ENCODE measurements around the gene BRIP1.

BRIP1 gene

GRCh38 chr17:61699032-61699431 lies 164.3 kb downstream of the BRIP1 start:
- Histone ChIP-seq H3K4me2 (ENCODE audit: low read length) (no peak overlapping the region), H3K9me3 (ENCODE audit: insufficient read depth, low read length) (peaks cover 22% of the 10 kb centered on the region), H3K4me1 (ENCODE audit: low read length) (no peaks in the 10 kb centered on the region), H3K36me3 (replicated peaks; ENCODE audit: low read depth, low read length) (peaks cover 8% of the 10 kb centered on the region), H4K20me1 (ENCODE audit: insufficient read depth, low read length) (no peaks in the 10 kb centered on the region), H3K27me3 (ENCODE audit: low read depth, low read length) (no peaks in the 10 kb centered on the region), H3K4me3 (ENCODE audit: low read length) (no peak overlapping the region), H2AFZ (ENCODE audit: low read depth, low read length) (no peak overlapping the region), H3K9ac (ENCODE audit: low read length) (no peak overlapping the region), H3K27ac (ENCODE audit: low read length) (no peak overlapping the region), H3K79me2 (ENCODE audit: low read length) (no peaks in the 10 kb centered on the region)
- no peak for TF ChIP-seq EZH2phosphoT487 (IDR thresholded peaks at IDR 0.05; ENCODE audit: low read depth)
- TF ChIP-seq, protein P1, sequence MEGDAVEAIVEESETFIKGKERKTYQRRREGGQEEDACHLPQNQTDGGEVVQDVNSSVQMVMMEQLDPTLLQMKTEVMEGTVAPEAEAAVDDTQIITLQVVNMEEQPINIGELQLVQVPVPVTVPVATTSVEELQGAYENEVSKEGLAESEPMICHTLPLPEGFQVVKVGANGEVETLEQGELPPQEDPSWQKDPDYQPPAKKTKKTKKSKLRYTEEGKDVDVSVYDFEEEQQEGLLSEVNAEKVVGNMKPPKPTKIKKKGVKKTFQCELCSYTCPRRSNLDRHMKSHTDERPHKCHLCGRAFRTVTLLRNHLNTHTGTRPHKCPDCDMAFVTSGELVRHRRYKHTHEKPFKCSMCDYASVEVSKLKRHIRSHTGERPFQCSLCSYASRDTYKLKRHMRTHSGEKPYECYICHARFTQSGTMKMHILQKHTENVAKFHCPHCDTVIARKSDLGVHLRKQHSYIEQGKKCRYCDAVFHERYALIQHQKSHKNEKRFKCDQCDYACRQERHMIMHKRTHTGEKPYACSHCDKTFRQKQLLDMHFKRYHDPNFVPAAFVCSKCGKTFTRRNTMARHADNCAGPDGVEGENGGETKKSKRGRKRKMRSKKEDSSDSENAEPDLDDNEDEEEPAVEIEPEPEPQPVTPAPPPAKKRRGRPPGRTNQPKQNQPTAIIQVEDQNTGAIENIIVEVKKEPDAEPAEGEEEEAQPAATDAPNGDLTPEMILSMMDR (IDR thresholded peaks at IDR 0.05; ENCODE audit: low read depth, low read length), result no peak

DNA sequence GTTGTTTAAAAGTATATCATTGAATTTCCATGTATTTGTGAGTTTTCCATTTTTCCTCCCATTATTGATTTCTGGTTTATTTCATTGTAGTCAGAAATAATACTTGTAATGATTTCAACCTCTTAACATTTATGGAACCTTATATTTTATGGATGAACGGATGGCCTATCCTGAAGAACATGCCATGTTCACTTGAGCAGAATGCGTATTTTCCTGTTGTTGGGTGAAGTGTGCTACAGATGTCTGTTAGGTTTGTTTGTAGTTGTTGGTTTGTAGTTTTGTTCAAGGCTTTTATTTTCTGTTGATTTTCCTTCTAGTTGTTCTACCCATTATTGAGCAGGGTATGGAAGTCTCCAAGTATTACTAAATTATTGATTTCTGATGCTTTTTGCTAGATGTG lies 165.1 kb downstream of the BRIP1 start:
- no peak overlapping the region for H3K27ac ChIP-seq (ENCODE audit: low read length)
- no peak overlapping the region for H3K9ac ChIP-seq (ENCODE audit: low read length)
- H3K4me3 ChIP-seq (ENCODE audit: low read length), result no peak overlapping the region
- H3K4me2 ChIP-seq (ENCODE audit: low read length), result no peak overlapping the region
- no peaks in the 10 kb centered on the region for H3K4me1 ChIP-seq (ENCODE audit: low read length)
- no peak overlapping the region for H2AFZ ChIP-seq (ENCODE audit: low read depth, low read length)
- H3K36me3 ChIP-seq (replicated peaks; ENCODE audit: low read depth, low read length), result peaks cover 8% of the 10 kb centered on the region
- H4K20me1 ChIP-seq (ENCODE audit: insufficient read depth, low read length), result no peaks in the 10 kb centered on the region
- H3K9me3 ChIP-seq (ENCODE audit: insufficient read depth, low read length), result peaks cover 22% of the 10 kb centered on the region
- no peaks in the 10 kb centered on the region for H3K79me2 ChIP-seq (ENCODE audit: low read length)
- H3K27me3 ChIP-seq (ENCODE audit: low read depth, low read length), result no peaks in the 10 kb centered on the region
- TF ChIP-seq, protein P1 (IDR thresholded peaks at IDR 0.05; ENCODE audit: low read depth, low read length), result no peak
- TF ChIP-seq EZH2phosphoT487 (IDR thresholded peaks at IDR 0.05; ENCODE audit: low read depth), result no peak

- H3K4me3 ChIP-seq (ENCODE audit: low read length), result no peak overlapping the region
- no peak overlapping the region for H3K27ac ChIP-seq (ENCODE audit: low read length)
- H3K36me3 ChIP-seq (replicated peaks; ENCODE audit: low read depth, low read length), result peaks cover 5% of the 10 kb centered on the region
- H3K4me1 ChIP-seq (ENCODE audit: low read length), result no peaks in the 10 kb centered on the region
- H3K4me2 ChIP-seq (ENCODE audit: low read length), result no peak overlapping the region
- TF ChIP-seq EZH2phosphoT487 (IDR thresholded peaks at IDR 0.05; ENCODE audit: low read depth), result no peak
- TF ChIP-seq, protein P1 (IDR thresholded peaks at IDR 0.05; ENCODE audit: low read depth, low read length), result no peak
- H4K20me1 ChIP-seq (ENCODE audit: insufficient read depth, low read length), result no peaks in the 10 kb centered on the region
- peaks cover 12% of the 10 kb centered on the region for H3K9me3 ChIP-seq (ENCODE audit: insufficient read depth, low read length)
- no peak overlapping the region for H2AFZ ChIP-seq (ENCODE audit: low read depth, low read length)
- no peaks in the 10 kb centered on the region for H3K27me3 ChIP-seq (ENCODE audit: low read depth, low read length)
- no peaks in the 10 kb centered on the region for H3K79me2 ChIP-seq (ENCODE audit: low read length)
- H3K9ac ChIP-seq (ENCODE audit: low read length), result no peak overlapping the region
Observed at GRCh38 chr17:61695779-61696337, 167.5 kb downstream of the BRIP1 start.

DNA sequence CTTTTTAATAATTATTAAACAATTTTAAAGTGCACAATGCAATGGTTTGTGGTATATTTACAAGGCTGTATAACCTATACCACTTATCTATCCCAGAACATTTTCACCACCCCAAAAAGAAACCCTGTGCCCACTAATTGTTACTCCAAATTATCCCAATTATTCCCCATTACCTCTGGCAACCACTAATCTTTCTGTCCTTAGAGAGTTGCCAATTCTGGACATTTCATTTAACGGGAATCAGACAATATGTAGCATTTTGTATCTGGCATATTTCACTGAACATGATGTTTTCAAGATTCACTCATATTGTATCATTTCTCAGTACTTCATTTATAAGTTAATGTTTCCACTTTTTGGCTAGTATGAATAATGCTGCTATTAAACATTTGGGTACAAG lies 169.2 kb downstream of the BRIP1 start:
- Histone ChIP-seq H3K4me1 (ENCODE audit: low read length) (no peaks in the 10 kb centered on the region), H2AFZ (ENCODE audit: low read depth, low read length) (no peak overlapping the region), H4K20me1 (ENCODE audit: insufficient read depth, low read length) (no peaks in the 10 kb centered on the region), H3K36me3 (replicated peaks; ENCODE audit: low read depth, low read length) (no peaks in the 10 kb centered on the region), H3K9me3 (ENCODE audit: insufficient read depth, low read length) (no peaks in the 10 kb centered on the region; the same call in 1 of the 2 replicates), H3K4me3 (ENCODE audit: low read length) (no peak overlapping the region), H3K4me2 (ENCODE audit: low read length) (no peak overlapping the region), H3K9ac (ENCODE audit: low read length) (no peak overlapping the region), H3K27ac (ENCODE audit: low read length) (no peak overlapping the region), H3K79me2 (ENCODE audit: low read length) (no peaks in the 10 kb centered on the region), H3K27me3 (ENCODE audit: low read depth, low read length) (no peaks in the 10 kb centered on the region)
- TF ChIP-seq, protein P1 (IDR thresholded peaks at IDR 0.05; ENCODE audit: low read depth, low read length), result no peak
- no peak for TF ChIP-seq EZH2phosphoT487 (IDR thresholded peaks at IDR 0.05; ENCODE audit: low read depth)

All from OCI-LY3 (cell line).